SK-N-SH (cell line): ENCODE results near the gene FTO. TPM values are rescaled to one million over a fixed set of nuclear protein-coding genes. Genes with fewer than 3 reads are reported as not detected.

Experiments
- CTCF ChIA-PET: fragments of 300-600, 350-600 bp; formaldehyde crosslinking; extraction: SDS; loops from one replicate; lab custom pipeline; 2021; lab: Yijun Ruan, JAX
- POLR2A ChIA-PET: fragments of 350-600 bp; sonication (Branson Sonifier 250); formaldehyde crosslinking; extraction: SDS; loops from one replicate; lab custom pipeline; 2020; ENCODE audit warnings: antibody characterized with exemption, inconsistent platforms; lab: Yijun Ruan, JAX
- DNase-seq: peaks from one replicate; pipeline ENCODE4 v3.0.0; 2012
- H2AFZ ChIP-seq: fragments of 200-600 bp; sonication (generic); 2 replicates; pipeline ENCODE4 v1.8.1; 2016; ENCODE audit warnings: antibody characterized with exemption, mild to moderate bottlenecking, low read depth
- H3F3A ChIP-seq: fragments of 200-600 bp; sonication (generic); replicated peaks from 2 replicates; pipeline ENCODE3; 2016; ENCODE audit warnings: antibody characterized with exemption, mild to moderate bottlenecking; ENCODE audit not compliant: insufficient read depth
- H3K27ac ChIP-seq, 2 experiments: fragments of 200-500 bp in 1 of 2; fragments of 200-600 bp in 1 of 2; sonication (Bioruptor generic) in 1 of 2; sonication (generic), shearing (Covaris generic) in 1 of 2; 2 replicates each; pipeline versions ENCODE4 v1.5.1 to v1.6.1; 2014 to 2016; ENCODE audit warnings: low read depth in 2 of 2, inconsistent platforms in 1 of 2, low read length in 1 of 2, mild to moderate bottlenecking in 1 of 2, mixed read lengths in 1 of 2
- H3K27me3 ChIP-seq: fragments of 200-600 bp; sonication (generic), shearing (Covaris generic); 2 replicates; pipeline ENCODE4 v1.6.1; 2016; ENCODE audit warnings: mixed run types; ENCODE audit not compliant: insufficient read depth
- H3K36me3 ChIP-seq, 2 experiments: fragments of 200-500 bp in 1 of 2; fragments of 200-600 bp in 1 of 2; sonication (Bioruptor generic) in 1 of 2; sonication (generic) in 1 of 2; replicated peaks in 1 of 2; 2 replicates each; pipeline versions ENCODE3 to v1.5.1; 2014 to 2016; ENCODE audit warnings: low read length in 1 of 2, mild to moderate bottlenecking in 1 of 2; ENCODE audit not compliant: insufficient read depth in 2 of 2, control insufficient read depth in 1 of 2
- H3K4me1 ChIP-seq, 2 experiments: fragments of 200-500 bp in 1 of 2; fragments of 200-600 bp in 1 of 2; sonication (Bioruptor generic) in 1 of 2; sonication (generic), shearing (Covaris generic) in 1 of 2; 2 replicates each; pipeline versions ENCODE4 v1.5.1 to v1.6.1; 2014 to 2016; ENCODE audit warnings: low read depth in 1 of 2, low read length in 1 of 2, mixed run types in 1 of 2; ENCODE audit not compliant: insufficient read depth in 2 of 2, control insufficient read depth in 1 of 2
- H3K4me2 ChIP-seq: fragments of 200-600 bp; sonication (generic), shearing (Covaris generic); 2 replicates; pipeline ENCODE4 v1.6.1; 2017; ENCODE audit warnings: mixed run types
- H3K4me3 ChIP-seq, 2 experiments: fragments of 200-500 bp in 1 of 2; fragments of 200-600 bp in 1 of 2; sonication (Bioruptor generic) in 1 of 2; sonication (generic), shearing (Covaris generic) in 1 of 2; 2 replicates each; pipeline versions ENCODE4 v1.5.1 to v1.8.1; 2014 to 2016; ENCODE audit warnings: low read depth in 2 of 2, inconsistent platforms in 1 of 2, low read length in 1 of 2, mild to moderate bottlenecking in 1 of 2, mixed read lengths in 1 of 2, moderate library complexity in 1 of 2
- H3K79me2 ChIP-seq: fragments of 200-600 bp; sonication (generic); 2 replicates; pipeline ENCODE4 v1.8.1; 2017; ENCODE audit warnings: mild to moderate bottlenecking; ENCODE audit not compliant: insufficient read depth
- H3K9ac ChIP-seq: fragments of 200-600 bp; sonication (generic); 2 replicates; pipeline ENCODE4 v1.6.1; 2017; ENCODE audit warnings: mixed run types
- H3K9me2 ChIP-seq: fragments of 200-600 bp; sonication (generic); 2 replicates; pipeline ENCODE4 v1.6.1; 2017; ENCODE audit warnings: mixed run types
- H3K9me3 ChIP-seq: fragments of 200-600 bp; sonication (generic); 2 replicates; pipeline ENCODE4 v1.6.1; 2017; ENCODE audit warnings: mixed run types, mild to moderate bottlenecking, moderate library complexity
- H4K20me1 ChIP-seq: fragments of 200-600 bp; sonication (generic); 2 replicates; pipeline ENCODE4 v1.6.1; 2017; ENCODE audit warnings: mild to moderate bottlenecking, mixed run types; ENCODE audit not compliant: insufficient read depth
- EP300 ChIP-seq, 2 experiments: IDR thresholded peaks; 2 replicates each; pipeline versions ENCODE4 v1.4.0 to v1.6.1; 2012; ENCODE audit warnings: borderline replicate concordance in 1 of 2, low read depth in 1 of 2, low read length in 1 of 2
- FOXJ3 ChIP-seq: sonication (generic); formaldehyde crosslinking; IDR thresholded peaks from 2 replicates; pipeline ENCODE4 v1.5.1; 2020; ENCODE audit warnings: mild to moderate bottlenecking, missing genetic modification reagents
- FOXM1 ChIP-seq: IDR thresholded peaks from 2 replicates; pipeline ENCODE4 v1.4.0; 2012; ENCODE audit warnings: low read depth, mild to moderate bottlenecking
- JUND ChIP-seq: IDR thresholded peaks from 2 replicates; pipeline ENCODE4 v1.4.0; 2012
- MAX ChIP-seq: IDR thresholded peaks from 2 replicates; pipeline ENCODE4 v1.4.0; 2012; ENCODE audit warnings: low read depth
- MXI1 ChIP-seq: IDR thresholded peaks from 2 replicates; pipeline ENCODE4 v1.6.1; 2012; ENCODE audit warnings: mild to moderate bottlenecking, low read depth, low read length, improper control_type of control experiment
- NFIC ChIP-seq: IDR thresholded peaks from 2 replicates; pipeline ENCODE4 v1.4.0; 2012; ENCODE audit warnings: borderline replicate concordance
- NRF1 ChIP-seq: IDR thresholded peaks from 2 replicates; pipeline ENCODE4 v1.6.1; 2012; ENCODE audit warnings: low read depth, mild to moderate bottlenecking, low read length
- RAD21 ChIP-seq: IDR thresholded peaks from 2 replicates; pipeline ENCODE4 v1.6.1; 2012; ENCODE audit warnings: mild to moderate bottlenecking, low read length
- RCOR1 ChIP-seq: fragments of 150-350 bp; IDR thresholded peaks from 2 replicates; pipeline ENCODE4 v1.6.1; 2017; ENCODE audit warnings: antibody characterized with exemption, low read length
- REST ChIP-seq: IDR thresholded peaks from 2 replicates; pipeline ENCODE4 v1.6.1; 2012; ENCODE audit warnings: mild to moderate bottlenecking, low read depth, low read length, moderate library complexity
- RFX5 ChIP-seq: IDR thresholded peaks from 2 replicates; pipeline ENCODE4 v1.6.1; 2012; ENCODE audit warnings: mild to moderate bottlenecking, improper control_type of control experiment, low read length
- RXRA ChIP-seq: IDR thresholded peaks from 2 replicates; pipeline ENCODE4 v1.4.0; 2012; ENCODE audit warnings: low read depth, mild to moderate bottlenecking, borderline replicate concordance
- SIN3A ChIP-seq: IDR thresholded peaks from 2 replicates; pipeline ENCODE4 v1.6.1; 2012; ENCODE audit warnings: low read depth, mild to moderate bottlenecking, low read length, moderate library complexity, borderline replicate concordance
- SMC3 ChIP-seq: IDR thresholded peaks from 2 replicates; pipeline ENCODE4 v1.6.1; 2012; ENCODE audit warnings: low read depth, low read length, improper control_type of control experiment
- TCF12 ChIP-seq: IDR thresholded peaks from 2 replicates; pipeline ENCODE4 v1.4.0; 2012
- USF1 ChIP-seq: IDR thresholded peaks from 2 replicates; pipeline ENCODE4 v1.4.0; 2012; ENCODE audit warnings: low read depth, borderline replicate concordance
- USF2 ChIP-seq: fragments of 150-350 bp; IDR thresholded peaks from 2 replicates; pipeline ENCODE4 v1.6.1; 2017; ENCODE audit warnings: antibody characterized with exemption, low read length, low read depth, borderline replicate concordance
- ZBTB33 ChIP-seq: IDR thresholded peaks from 2 replicates; pipeline ENCODE4 v1.4.0; 2012; ENCODE audit warnings: low read depth, borderline replicate concordance
- WGBS: methylation state at CpG from one replicate; pipeline ENCODE4 v1.1.6; 2017; ENCODE audit warnings: low lambda C conversion rate; 5-methylcytosine and 5-hydroxymethylcytosine counted together
- polyA plus RNA-seq, 3 experiments: library from polyadenylated mRNA; depleted of rRNA; stranded (reverse); fragments of >200 nt; gene quantifications; 2 replicates each; pipeline ENCODE4 v1.2.3, GENCODE V29; 2012

FTO gene
- polyA plus RNA-seq, 1 of the 3 experiments (the other 2 are of a cell fraction), result 41.2 TPM

GRCh38 chr16:53936529-53936928, 232.6 kb downstream of the FTO start:
- peaks cover 9 to 10% of the 10 kb centered on the region in 2 experiments for H3K36me3 ChIP-seq
- H3K4me3 ChIP-seq, result no peak overlapping the region
- H3K9me2 ChIP-seq, result no peaks in the 10 kb centered on the region
- ChIA-PET POLR2A (no interaction called here), CTCF (interaction anchor here (1.7 to 3.3 kb wide), 4 partner anchors 9 to 1435 kb away, joined by 4 to 10 read pairs (median 8); no protein-coding TSS in a partner anchor)
- no peak overlapping the region for H3K4me2 ChIP-seq
- no peak overlapping the region for H3K27ac ChIP-seq
- no peaks in the 10 kb centered on the region for H3K27me3 ChIP-seq
- H4K20me1 ChIP-seq, result no peaks in the 10 kb centered on the region
- DNase-seq, result no peak
- no peak overlapping the region for H2AFZ ChIP-seq
- no peak overlapping the region for H3K9ac ChIP-seq
- no peaks in the 10 kb centered on the region for H3F3A ChIP-seq
- peaks cover 0 to 3% of the 10 kb centered on the region in 2 experiments; a peak in 2 of 4 replicates for H3K4me1 ChIP-seq
- no peaks in the 10 kb centered on the region for H3K9me3 ChIP-seq
- TF ChIP-seq RFX5, result no peak
- TF ChIP-seq ZBTB33, result no peak
- no peak for TF ChIP-seq NFIC
- no peak for TF ChIP-seq MAX
- no peak for TF ChIP-seq FOXJ3 (CRISPR knock-in tag)
- no peak for TF ChIP-seq TCF12
- no peak for TF ChIP-seq RXRA
- no peak for TF ChIP-seq USF1
- TF ChIP-seq NRF1, result no peak
- TF ChIP-seq SMC3, result no peak
- TF ChIP-seq EP300 (IDR thresholded peaks at IDR 0.05; ENCODE audit: borderline replicate concordance in 1 of 2, low read depth in 1 of 2, low read length in 1 of 2), result no peak
- TF ChIP-seq USF2, result no peak
- no peak for TF ChIP-seq FOXM1
- TF ChIP-seq RAD21, result no peak
- no peak for TF ChIP-seq JUND
- no peak for TF ChIP-seq MXI1
- TF ChIP-seq SIN3A, result no peak
- TF ChIP-seq REST, result no peak
- no peak for TF ChIP-seq RCOR1
- TF ChIP-seq, all 33 proteins: peak for 0
- H3K79me2 ChIP-seq, result no peaks in the 10 kb centered on the region
- 98% methylated on average over 5 of the region's 5 CpGs for WGBS
